Suprapubic skin (tissue), 4 donors: ENCODE measurements around the gene SUCNR1.

Experiments
- EP300 ChIP-seq: sonication (generic); formaldehyde crosslinking; IDR thresholded peaks from one replicate; pipeline ENCODE4 v1.6.1; 2017; ENCODE audit warnings: antibody characterized with exemption
- POLR2A ChIP-seq, 2 donors: fragments of 450-650 bp; IDR thresholded peaks; one replicate each; pipeline ENCODE4 v1.6.1; 2017; ENCODE audit warnings: antibody characterized with exemption in 2 of 2, mild to moderate bottlenecking in 2 of 2, moderate library complexity in 2 of 2
- POLR2AphosphoS5 ChIP-seq, 3 donors: sonication (generic); formaldehyde crosslinking; IDR thresholded peaks; one replicate each; pipeline ENCODE4 v1.6.1; 2017; ENCODE audit warnings: antibody characterized with exemption in 3 of 3
- TF ChIP-seq, protein P1 (sequence below), 2 donors: fragments of 200-600 bp in 1 of 2; fragments of 450-650 bp in 1 of 2; sonication (generic) in 1 of 2; IDR thresholded peaks; one replicate each; pipeline ENCODE4 v1.5.1; 2016 to 2019; ENCODE audit warnings: antibody characterized with exemption in 2 of 2, mild to moderate bottlenecking in 1 of 2, moderate library complexity in 1 of 2

DNA sequence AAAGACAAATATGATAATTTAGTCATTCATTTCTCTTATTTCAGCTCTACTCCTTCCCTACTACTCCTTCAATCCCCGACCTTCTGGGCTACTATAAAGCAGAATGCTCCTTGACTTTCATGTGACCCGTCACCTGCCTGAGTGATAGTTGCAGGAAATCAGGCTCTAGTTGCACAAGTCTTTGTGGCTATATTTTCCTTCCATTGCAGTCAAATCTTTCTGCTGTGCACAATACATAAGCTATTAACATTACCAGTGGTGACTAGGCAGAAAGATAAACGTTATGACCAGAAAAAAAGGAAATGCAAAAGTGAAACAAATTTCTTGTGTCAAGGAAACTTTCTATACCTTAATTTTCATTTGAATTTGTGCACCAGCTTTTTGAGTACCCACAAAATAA, 2.3 kb downstream of the SUCNR1 start:
- TF ChIP-seq POLR2A (IDR thresholded peaks at IDR 0.05) (no peak), EP300 (no peak), POLR2AphosphoS5 (IDR thresholded peaks at IDR 0.05) (no peak)
- TF ChIP-seq, protein P1, sequence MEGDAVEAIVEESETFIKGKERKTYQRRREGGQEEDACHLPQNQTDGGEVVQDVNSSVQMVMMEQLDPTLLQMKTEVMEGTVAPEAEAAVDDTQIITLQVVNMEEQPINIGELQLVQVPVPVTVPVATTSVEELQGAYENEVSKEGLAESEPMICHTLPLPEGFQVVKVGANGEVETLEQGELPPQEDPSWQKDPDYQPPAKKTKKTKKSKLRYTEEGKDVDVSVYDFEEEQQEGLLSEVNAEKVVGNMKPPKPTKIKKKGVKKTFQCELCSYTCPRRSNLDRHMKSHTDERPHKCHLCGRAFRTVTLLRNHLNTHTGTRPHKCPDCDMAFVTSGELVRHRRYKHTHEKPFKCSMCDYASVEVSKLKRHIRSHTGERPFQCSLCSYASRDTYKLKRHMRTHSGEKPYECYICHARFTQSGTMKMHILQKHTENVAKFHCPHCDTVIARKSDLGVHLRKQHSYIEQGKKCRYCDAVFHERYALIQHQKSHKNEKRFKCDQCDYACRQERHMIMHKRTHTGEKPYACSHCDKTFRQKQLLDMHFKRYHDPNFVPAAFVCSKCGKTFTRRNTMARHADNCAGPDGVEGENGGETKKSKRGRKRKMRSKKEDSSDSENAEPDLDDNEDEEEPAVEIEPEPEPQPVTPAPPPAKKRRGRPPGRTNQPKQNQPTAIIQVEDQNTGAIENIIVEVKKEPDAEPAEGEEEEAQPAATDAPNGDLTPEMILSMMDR (IDR thresholded peaks at IDR 0.05) = no peak
